Activated CD4-positive, alpha-beta T cell treated with anti-CD3 and anti-CD28 coated beads, Interleukin-2, Interleukin-4, amounts not matched to agents 100 ng/mL and 50 ng/mL, durations not matched to agents 16 hours and 8 hours (primary cell): Measurements from ENCODE around the gene LAMC3.
"Not testable (repeated sequence)": the region's sequence is repeated elsewhere in the genome, so short reads cannot be mapped to it uniquely, and the experiment has no call there.

Experiments used
- DNase-seq: peaks from one replicate; pipeline ENCODE4 v3.0.0-alpha.2; 2020; ENCODE audit warnings: low spot score

The LAMC3 gene

DNA sequence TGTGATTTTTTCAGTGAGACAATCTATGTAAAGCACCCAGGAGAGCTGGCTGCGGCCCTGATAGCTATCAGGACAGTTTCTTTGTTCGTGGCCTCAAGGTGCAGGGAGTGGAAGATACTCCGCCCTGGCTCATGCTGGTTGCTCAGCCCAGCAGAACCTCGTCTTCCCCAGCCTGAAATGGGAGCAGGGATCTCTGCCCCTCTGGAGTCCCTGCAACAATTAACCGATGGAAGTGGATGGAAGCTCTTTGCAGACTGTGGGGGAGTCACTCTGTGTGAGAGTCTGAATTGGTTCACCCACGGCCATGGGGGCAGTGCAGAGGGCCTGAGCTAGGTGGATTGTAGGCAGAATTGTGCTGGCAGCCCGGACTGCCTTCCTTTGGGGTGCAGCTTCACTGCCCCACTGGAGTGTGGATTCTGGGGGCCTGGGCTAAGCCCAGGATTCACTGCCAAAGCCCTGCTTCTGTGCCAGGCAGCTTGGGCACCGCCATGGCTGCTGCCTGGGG is 90.2 kb downstream of the LAMC3 start:
- DNase-seq, result no peak

DNA sequence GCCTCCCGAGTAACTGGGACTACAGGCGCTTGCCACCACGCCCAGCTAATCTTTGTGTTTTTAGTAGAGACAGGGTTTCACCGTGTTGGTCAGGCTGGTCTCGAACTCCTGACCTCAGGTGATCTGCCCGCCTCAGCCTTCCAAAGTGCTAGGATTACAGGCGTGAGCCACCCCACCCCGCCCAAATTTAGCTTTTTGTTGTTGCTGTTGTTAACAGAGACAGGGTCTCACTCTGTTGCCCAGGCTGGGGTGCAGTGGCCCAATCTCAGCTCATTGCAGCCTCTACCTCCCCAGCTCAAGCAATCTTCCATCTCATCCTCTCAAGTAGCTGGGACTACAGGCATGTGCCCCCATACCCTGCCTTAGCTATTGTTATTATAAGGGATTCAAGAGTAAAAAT is 90.9 kb downstream of the LAMC3 start:
- DNase-seq, result not testable (repeated sequence)

DNA sequence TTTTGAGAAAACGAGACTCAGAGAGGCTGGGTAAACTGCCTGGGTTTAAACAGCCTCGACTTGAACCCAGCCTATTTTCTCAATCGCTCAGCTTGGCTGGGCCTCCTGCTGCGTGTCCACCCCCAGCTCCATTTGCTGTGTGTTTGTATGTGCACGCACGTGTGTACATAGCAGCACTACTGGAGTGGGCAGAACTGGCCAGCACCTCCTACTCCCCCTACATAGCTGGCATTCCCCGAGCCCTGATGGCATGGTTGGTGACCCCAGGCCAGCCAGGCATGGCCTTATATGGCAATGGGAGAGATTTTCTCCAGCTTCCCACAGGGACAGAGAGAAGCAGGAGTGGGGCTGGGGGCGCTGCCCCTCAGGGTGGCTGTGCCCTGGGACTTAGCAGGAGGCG is 91.5 kb downstream of the LAMC3 start:
- DNase-seq, result no peak

DNA sequence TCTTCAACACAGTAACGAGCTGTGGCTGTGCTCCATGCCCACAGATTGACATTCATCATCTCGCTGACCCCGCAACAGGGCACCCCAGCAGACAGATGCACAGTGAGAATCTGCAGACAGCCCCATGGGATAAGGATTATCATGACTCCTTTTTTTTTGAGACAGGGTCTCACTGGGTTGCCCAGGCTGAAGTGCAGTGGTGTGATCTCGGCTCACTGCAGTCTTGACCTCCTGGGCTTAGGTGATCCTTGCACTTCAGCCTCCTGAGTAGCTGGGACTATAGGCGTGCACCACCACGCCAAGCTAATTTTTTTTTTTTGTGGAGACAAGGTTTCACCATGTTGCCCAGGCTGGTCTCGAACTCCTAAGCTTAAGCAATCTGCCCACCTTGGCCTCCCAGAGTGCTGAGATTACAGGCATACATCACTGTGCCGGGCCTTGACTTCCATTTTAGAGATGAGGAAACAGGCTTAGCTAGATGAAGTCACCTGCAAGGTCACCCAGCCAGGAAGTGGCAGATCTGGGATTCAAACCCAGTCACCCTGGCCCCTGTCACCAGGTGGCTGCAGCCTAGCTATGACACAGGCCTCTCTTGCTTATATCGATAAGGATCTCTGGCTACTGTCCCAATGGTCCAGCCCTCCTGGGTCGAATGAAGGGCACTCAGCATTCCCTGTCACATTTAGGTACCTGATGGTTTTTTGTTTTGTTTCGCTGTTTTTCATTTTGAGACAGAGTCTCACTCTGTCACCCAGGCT is 92.4 kb downstream of the LAMC3 start:
- no peak for DNase-seq

DNA sequence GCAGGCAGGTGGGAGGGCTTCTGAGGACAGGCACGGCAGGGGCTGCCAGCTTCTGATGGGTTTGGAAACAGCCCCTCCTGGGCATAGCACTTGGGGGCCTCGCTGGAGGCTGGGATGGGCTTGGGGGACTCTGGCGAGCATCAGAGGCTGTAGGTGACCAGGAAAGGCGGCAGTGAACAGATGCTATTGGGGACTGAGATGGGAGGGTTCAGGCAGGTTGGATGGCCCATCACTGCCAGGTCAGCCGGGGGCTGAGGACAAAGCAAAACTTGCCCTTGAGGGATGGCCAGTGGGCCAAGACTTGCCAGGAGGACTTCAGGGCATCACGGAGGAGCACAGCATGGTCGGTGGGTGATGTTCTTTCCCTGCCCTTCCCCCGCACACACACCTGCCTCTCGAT is 94.0 kb downstream of the LAMC3 start:
- DNase-seq, result no peak

DNA sequence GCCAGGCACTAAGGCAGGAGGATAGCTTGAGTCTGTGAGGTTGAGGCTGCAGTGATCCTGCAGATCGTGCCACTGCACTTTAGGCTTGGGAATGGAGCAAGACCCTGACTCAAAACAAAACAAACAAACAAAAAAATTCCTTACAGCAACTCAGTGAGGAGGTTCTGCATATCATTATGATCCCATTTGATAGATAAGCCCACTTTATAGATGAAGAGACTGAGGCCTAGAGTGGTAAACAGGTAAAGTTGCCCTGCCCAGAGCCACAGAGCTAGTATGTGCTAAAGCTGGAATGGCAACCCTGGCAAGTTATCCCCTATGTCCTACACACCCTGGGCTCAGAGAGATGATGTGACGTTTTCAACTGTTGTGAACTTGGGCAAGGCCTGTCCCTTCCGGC is 94.6 kb downstream of the LAMC3 start:
- no peak for DNase-seq

DNA sequence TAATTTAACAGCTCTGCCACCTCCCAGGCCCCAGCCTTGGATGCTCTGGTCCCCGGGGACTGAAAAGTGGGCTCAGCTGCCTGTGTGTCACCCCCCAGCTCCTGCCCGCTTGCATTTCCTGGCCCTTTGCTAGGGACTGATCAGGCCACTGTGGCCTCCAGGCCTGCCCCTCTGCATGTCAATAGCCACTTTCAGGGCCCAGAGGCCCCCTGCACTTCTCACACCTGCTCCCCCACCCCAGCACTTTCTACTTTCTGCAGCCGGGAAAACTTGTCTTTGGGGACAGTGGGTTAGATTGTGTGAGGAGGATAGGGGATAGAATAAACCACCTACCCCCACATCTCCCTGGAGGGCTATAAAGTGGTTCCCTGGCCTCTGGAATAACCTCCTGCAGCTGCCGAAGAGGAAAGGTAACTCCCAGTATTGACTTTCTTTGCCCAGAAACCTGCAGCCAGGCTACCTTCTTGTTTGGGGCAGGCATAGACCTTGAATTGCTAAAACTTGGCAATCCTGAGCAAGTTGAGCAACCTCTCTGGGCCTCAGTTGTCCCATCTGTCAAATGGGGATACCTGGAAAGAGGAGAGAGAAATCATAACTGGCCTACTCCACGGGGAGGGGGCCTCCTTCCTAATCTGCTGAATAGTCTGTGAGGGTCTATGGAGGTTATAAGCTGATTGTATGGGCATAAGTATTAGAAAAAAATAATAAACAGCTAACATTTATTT is 95.2 kb downstream of the LAMC3 start:
- no peak for DNase-seq

DNA sequence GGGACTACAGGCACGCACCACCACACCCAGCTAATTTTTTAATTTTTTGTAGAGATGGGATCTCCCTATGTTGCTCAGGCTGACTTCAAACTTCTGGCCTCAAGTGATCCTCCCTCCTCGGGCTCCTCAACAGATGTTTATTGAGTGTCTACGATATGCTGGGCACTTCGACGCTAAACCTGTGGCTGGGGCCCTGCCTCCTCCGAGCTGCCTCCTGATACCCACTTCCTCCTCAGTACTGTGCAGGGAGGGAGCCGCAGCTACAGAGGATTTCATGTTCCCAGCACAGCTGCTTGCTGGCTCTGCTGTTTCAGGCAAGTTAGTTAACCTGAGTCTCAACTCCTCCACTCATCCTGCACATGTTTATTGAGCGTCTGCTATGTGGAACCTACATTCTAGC is 97.0 kb downstream of the LAMC3 start:
- no peak for DNase-seq

DNA sequence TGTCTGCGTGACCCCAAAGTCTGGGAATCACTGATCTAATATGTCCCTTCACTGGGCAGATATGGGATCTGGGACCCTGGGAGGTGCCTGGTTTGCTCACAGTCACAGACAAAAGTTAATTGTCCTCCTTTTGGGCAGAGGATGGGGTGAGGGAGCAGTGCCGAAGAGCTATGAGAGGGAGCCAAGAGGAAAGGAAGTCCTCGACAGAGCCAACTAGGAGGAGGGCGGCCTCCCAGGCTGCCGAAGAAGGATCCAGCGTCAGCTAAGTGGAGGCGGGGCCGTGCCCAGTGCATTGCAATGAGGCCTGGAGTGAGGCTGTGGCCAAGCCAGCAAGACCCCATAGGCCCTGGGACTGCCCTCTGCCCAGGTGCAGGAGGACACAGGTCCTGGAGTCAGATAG is 98.8 kb downstream of the LAMC3 start:
- no peak for DNase-seq

DNA sequence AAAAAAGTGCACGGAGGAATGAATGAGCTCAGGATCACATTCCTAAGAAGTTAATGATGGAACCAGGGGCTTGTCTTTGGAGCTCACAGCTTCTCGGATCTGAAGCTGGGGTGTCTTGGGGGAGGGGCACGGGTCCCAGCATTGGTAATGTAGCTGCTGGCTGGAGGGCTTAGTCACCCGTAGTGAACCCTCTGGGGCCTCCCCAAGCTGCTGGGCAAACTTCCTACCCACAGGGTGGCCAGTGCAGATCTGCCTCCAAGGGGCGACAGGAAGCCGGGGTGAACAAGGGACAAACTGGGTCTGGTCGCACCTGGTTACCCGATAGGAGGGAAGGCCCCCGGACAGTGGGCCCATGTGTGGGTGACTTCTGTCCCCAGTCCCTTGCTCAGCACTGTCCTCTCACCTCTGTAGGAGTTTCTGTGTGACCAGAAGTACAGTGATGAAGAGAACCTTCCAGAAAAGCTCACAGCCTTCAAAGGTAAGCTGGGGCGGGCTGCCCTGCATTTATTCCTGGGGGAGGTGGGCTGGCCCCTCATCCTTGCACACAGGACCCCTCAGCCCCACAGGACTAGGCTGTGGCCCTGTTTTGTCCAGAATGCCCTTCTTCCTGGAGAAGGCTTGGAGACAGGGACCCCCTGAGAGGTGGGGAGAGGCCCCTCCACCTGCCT is 102.3 kb downstream of the LAMC3 start:
- DNase-seq, result no peak

DNA sequence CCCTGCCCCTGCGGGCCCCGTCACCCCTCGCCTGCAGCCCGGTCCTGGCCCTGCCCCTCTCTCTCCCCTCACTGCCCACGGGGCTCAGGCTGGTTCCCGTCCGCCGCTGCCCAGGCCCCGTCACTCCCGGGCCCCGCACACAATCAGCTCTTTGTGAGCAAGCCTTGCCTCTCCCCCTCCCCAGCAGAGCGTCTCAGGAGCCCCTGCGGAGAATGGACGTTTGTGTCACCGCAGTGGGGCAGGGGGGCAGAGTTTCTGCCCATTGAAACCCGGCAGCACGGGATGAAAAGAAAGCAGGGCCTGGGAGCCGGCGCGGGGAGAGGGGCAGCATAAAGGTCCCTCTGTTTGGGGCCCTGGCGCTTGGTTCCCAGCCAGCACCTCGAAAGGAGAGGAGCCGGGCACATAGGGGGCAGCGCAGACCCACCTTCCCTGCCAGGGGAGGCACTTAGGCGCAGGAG is 102.9 kb downstream of the LAMC3 start:
- DNase-seq, result no peak

DNA sequence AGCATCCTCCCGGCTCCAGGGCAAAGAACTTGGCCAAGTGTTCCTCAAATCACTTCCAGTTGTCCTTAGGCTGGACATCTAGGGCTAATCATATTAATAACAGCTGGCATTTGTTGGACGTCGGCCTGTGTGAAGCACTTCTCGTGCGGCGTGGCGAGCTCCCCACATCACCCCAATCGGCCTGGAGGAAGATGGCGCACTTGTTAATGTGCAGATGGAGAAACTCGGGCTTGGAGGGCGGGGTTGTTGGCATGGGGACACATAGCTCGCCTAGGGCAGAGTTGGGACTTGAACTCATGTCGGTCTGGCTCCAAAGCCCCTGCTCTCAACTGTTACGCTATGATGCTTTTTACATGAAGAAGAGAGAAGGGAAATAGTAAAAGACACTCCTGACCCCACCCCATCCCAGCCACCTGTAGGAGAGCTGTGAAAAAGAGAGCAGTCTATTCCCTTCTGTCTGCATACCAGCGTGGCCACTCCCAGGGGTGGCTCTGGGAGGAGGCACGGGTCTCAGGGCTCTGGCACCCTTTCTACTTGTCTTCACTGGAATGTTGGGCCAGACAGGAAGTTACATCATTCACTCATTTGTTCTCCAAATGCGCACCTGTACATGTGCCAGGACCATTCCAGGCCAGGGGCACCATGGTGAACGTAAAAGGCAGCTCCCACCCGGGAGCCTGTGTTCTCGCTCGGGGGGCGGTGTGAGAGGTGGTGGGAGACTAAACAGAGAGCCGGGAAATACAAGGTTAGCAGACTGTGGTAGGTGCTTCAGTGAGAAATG is 103.6 kb downstream of the LAMC3 start:
- DNase-seq, result no peak

DNA sequence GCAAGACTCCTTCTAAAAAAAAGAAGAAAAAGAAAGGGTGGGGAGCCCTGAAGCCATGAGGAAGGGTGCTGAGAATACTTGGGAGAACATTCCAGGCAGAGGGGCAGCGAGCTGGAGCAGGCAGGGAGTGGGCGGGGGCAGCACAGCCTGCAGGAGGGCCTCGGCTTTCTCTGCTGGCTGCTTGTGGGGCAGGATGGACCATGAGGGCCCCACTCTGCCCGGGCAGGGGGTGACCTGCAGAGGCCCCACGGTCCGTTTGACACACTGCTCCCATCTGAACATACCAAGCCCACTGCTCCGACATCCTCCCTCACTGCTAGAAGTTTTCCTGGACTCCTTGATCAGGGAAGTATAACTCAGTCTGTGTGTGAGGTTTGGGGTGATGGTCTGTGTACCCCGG is 104.7 kb downstream of the LAMC3 start:
- DNase-seq, result no peak

DNA sequence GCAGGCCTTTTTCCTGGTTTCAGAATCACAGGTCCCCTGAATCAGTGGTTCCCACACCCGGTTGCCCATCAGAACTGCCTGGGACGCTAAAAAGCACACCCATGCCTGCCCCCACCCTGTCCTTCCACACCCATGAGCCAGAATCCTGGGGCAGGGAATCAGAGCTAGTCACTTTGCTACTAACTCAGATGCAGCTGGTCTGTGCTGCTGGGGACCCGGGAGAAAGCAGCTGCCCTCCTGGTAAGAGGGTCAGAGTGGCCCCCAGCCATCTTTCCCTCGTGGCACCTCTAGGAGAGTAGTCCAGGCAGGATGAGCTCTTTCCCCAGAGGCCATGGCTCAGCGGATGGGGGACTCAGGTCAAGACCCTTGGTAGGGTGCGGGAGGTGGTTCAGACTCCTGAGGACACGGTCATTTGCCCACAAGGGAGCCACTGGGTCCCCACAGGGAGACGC is 105.1 kb downstream of the LAMC3 start:
- no peak for DNase-seq

DNA sequence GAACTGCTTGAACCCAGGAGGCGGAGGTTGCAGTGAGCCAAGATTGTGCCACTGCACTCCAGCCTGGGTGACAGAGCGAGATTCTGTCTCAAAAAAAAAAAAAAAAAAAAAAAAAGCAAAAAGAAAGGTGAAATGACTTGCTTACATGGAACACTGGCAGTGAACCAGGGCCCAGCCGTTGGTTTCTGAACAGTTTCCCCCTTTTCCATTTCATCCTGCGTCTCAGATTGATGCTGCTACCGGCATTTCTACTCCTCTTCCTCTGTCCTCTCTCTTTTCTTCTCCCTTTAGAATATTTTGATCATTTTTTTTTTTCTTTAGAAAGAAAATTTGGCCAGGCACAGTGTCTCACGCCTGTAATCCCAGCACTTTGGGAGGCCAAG is 106.4 kb downstream of the LAMC3 start:
- DNase-seq, result not testable (repeated sequence)

DNA sequence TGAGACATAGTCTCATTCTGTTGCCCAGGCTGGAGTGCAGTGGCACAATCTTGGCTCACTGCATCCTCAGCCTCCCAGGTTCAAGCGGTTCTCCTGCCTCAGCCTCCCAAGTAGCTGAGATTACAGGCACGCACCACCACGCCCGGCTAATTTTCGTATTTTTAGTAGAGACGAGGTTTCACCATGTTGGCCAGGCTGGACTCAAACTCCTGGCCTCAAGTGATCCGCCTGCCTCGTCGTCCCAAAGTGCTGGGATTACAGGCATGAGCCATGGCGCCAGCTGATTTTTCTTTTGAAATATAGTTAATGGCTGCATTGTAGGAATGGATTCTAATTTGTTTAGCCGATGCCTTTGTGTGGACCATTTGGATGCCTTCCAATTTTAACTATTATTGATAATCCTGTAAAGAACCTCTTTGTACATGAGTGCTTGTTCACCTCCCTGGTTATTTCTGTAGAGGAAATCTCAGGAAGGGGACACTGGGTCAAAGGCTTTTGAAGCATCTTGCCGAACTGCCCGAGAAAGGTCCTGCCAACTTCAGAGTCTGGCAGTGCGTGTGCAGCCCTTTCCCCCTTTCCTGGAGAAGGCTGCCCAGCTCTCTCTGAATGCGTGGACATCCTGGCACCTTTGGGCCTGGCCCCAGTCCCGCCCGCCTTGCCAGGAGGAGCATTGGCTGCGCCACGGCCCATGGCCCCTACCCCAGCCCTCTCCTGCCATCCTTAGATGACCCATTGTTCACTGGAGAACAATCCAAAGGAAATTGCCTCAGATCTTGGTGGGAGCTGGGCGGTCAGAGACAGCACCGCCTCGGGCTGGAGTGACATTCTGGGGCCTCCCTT is 107.5 kb downstream of the LAMC3 start:
- no peak for DNase-seq

DNA sequence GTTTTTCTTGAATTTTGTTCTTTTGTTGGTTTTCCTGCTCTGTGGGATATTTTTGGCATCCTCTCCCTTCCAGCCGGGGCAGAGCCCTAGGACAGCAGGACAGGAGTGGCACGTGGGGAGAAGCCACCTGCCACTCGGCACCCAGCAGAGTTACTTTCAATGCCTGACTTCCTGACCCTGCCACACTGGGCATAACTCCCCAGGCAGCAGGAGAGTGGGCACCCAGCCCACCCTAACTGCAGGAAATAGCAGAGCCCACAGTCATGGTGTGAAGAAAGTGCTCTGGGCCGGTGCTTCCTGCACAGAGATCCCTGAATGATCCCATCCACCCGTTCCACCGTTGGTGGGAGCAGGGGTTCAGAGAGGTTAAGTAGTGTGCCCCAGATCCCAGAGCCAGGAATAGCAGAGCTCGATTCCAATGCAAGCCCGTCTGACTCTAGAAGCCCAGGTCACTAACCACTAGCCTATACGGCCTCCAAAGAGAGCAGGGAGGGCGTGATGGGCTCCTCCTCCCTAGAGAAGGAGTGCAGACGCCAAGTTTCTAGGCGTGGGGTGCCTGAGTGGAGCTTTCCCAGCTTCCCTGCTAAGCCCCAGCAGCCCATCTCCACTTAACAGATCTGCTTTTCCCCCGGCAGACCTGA is 108.3 kb downstream of the LAMC3 start:
- DNase-seq, result no peak

DNA sequence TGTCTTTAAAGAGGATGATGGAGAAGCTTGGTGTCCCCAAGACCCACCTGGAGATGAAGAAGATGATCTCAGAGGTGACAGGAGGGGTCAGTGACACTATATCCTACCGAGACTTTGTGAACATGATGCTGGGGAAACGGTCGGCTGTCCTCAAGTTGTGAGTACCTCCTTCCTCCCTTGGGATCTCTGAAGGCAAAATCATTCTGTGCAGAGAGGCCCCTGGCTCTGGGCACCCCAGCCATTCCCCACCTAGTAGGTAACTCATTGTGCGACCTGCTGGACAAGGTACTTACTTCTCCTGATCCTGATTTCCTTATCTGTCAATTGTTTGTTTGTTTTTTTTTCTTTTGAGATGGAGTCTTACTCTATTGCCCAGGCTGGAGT is 108.8 kb downstream of the LAMC3 start:
- DNase-seq, result no peak

DNA sequence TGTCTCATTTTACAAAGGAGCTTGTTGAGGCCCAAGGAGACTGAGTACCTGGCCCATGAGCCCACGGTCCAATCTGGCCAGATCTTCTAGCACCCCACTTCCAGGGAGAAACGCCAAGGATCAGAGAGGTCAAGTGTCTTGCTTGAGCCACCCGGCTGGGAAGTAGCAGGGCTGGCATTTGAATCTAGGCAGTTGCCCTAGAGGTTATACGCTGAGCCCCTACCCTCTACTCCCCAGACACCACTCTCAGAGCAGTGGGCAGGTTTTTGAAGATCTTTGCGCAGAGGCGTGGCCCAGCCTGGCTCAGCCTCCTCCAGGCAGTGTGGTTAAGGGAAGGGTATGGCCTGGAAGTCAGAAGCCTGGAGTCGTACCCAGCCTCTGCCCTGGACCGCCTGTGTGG is 110.6 kb downstream of the LAMC3 start:
- no peak for DNase-seq

DNA sequence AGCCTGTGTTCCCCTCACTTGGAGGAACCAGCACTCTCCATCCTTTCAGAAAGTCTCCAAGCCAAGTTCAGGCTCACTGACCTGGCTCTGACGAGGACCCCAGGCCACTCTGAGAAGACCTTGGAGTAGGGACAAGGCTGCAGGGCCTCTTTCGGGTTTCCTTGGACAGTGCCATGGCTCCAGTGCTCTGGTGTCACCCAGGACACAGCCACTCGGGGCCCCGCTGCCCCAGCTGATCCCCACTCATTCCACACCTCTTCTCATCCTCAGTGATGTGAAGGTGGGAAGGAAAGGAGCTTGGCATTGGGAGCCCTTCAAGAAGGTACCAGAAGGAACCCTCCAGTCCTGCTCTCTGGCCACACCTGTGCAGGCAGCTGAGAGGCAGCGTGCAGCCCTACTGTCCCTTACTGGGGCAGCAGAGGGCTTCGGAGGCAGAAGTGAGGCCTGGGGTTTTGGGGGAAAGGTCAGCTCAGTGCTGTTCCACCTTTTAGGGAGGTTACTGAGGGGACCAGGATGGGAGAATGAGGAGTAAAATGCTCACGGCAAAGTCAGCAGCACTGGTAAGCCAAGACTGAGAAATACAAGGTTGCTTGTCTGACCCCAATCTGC is 111.8 kb downstream of the LAMC3 start:
- no peak for DNase-seq
